T-helper 1 cell treated with Interleukin-12 subunit alpha and Interleukin-12 subunit beta and Interleukin-4 antibody, amounts not matched to agents 30 ng/mL and 1 ng/mL, for 36 hours (primary cell): Measurements from ENCODE around the gene RNASEH2A. TPM values are rescaled to one million over a fixed set of nuclear protein-coding genes. Genes with fewer than 3 reads are reported as not detected.
"Not testable (repeated sequence)": the region's sequence is repeated elsewhere in the genome, so short reads cannot be mapped to it uniquely, and the experiment has no call there.

ENCODE experiments used
- intact Hi-C: fragments of 100-400 bp; cut with micrococcal nuclease; formaldehyde crosslinking; loops from one replicate; pipeline ENCODE4 v1.15.1; 2024
- total RNA-seq: library from RNA; stranded (reverse); gene quantifications from 2 replicates; pipeline ENCODE4 v1.2.3, GENCODE V29; 2022

The RNASEH2A gene
- total RNA-seq, 1 donor from 2014 or later, result 30.5 TPM

GRCh38 chr19:12792051-12792852 is 14.1 kb upstream of the RNASEH2A start:
- intact Hi-C loops, result loop anchor here (5.0 kb wide), 1 partner anchor 180 kb away; the partner anchor contains the start of genes ZNF490 and ZNF791

- intact Hi-C loops, result loop anchor here (1.0 to 5.0 kb wide), 2 partner anchors 71 to 181 kb away; partner anchors contain the start of genes ZNF490 and ZNF791
Observed at GRCh38 chr19:12792853-12793289, 13.5 kb upstream of the RNASEH2A start.

GRCh38 chr19:12793290-12794195 is 12.8 kb upstream of the RNASEH2A start:
- intact Hi-C loops, result loop anchor here (1.0 to 5.0 kb wide), 2 partner anchors 71 to 181 kb away; partner anchors contain the start of genes ZNF490 and ZNF791

GRCh38 chr19:12794196-12794941 is 12.0 kb upstream of the RNASEH2A start:
- intact Hi-C loops, result loop anchor here (5.0 kb wide), 1 partner anchor 182 kb away; the partner anchor contains the start of genes ZNF490 and ZNF791

GRCh38 chr19:12794971-12795381 is 11.4 kb upstream of the RNASEH2A start:
- intact Hi-C loops, result loop anchor here (5.0 kb wide), 1 partner anchor 183 kb away; the partner anchor contains the start of genes ZNF490 and ZNF791

- intact Hi-C loops, result loop anchor here (1.0 kb wide), 5 partner anchors 19 to 79 kb away; no protein-coding TSS in a partner anchor
Observed at GRCh38 chr19:12796146-12797071, 10.0 kb upstream of the RNASEH2A start.

GRCh38 chr19:12797141-12797587 is 9.2 kb upstream of the RNASEH2A start:
- intact Hi-C loops, result no loop called here

GRCh38 chr19:12797607-12798006 is 8.8 kb upstream of the RNASEH2A start:
- intact Hi-C loops, result not testable (repeated sequence)

- intact Hi-C loops, result loop anchor here (2.0 kb wide), 1 partner anchor 77 kb away; the partner anchor contains the start of gene TNPO2
Observed at GRCh38 chr19:12799742-12800465, 6.5 kb upstream of the RNASEH2A start.

- intact Hi-C loops, result loop anchor here (2.0 kb wide), 1 partner anchor 78 kb away; the partner anchor contains the start of gene TNPO2
Observed at GRCh38 chr19:12800466-12800770, 6.0 kb upstream of the RNASEH2A start.

GRCh38 chr19:12800923-12801465 is 5.4 kb upstream of the RNASEH2A start:
- intact Hi-C loops, result loop anchor here (1.0 to 2.0 kb wide), 2 partner anchors 41 to 78 kb away; partner anchors contain the start of gene TNPO2

GRCh38 chr19:12801466-12802266 is 4.7 kb upstream of the RNASEH2A start, which contains the start of the genes PRDX2 and THSD8:
Gene PRDX2 (minus strand): TSS chr19:12801800. CDS start chr19:12801261, 539 bp downstream.
Gene THSD8 (plus strand): TSS chr19:12802069. CDS start chr19:12802072, 3 bp downstream.
- intact Hi-C loops, result loop anchor here (1.0 to 2.0 kb wide), 2 partner anchors 41 to 79 kb away; partner anchors contain the start of gene TNPO2

GRCh38 chr19:12802267-12803106 is 3.9 kb upstream of the RNASEH2A start:
- intact Hi-C loops, result no loop called here

GRCh38 chr19:12804051-12804450 is 2.3 kb upstream of the RNASEH2A start:
- intact Hi-C loops, result no loop called here

GRCh38 chr19:12815088-12815487 is 8.7 kb downstream of the RNASEH2A start:
- intact Hi-C loops, result no loop called here

- intact Hi-C loops, result not testable (repeated sequence)
Observed at GRCh38 chr19:12817188-12817587, 10.8 kb downstream of the RNASEH2A start.
